ENCODE results near the gene HDGFL3. TPM values are rescaled to one million over a fixed set of nuclear protein-coding genes. Genes with fewer than 3 reads are reported as not detected.

Gene HDGFL3
- total and polyA plus RNA-seq, 2 donors (not counting 1 experiment from before 2014, with no cell fraction given): 0.12 to 2.5 TPM

- ATAC-seq (ENCODE audit: low read depth) (no peak), DNase-seq (no peak)
- H4K20me1 ChIP-seq (ENCODE audit: control insufficient read depth, insufficient read depth, low read length, poor library complexity, severe bottlenecking): no peaks in the 10 kb centered on the region
- no peak overlapping the region for H3K4me3 Mint-ChIP-seq
- no peak overlapping the region for H3K27ac ChIP-seq (ENCODE audit: low read length in 2 of 2)
- no peaks in the 10 kb centered on the region for H3K36me3 ChIP-seq (replicated peaks in 1 of 2; ENCODE audit: control extremely low read depth in 1 of 2, control insufficient read depth in 1 of 2, extremely low read depth in 1 of 2, insufficient read depth in 2 of 2, low read length in 1 of 2)
- H3K4me3 ChIP-seq (ENCODE audit: control extremely low read depth in 1 of 5, extremely low read depth in 1 of 5, insufficient read depth in 1 of 5, low read depth in 2 of 5, low read length in 4 of 5): no peak overlapping the region
- no peak overlapping the region for H2AFZ ChIP-seq (ENCODE audit: insufficient read depth, low read depth, low read length, poor library complexity, severe bottlenecking)
- H3K79me2 ChIP-seq (ENCODE audit: control insufficient read depth, insufficient read depth, low read length): no peaks in the 10 kb centered on the region
- POLR2A ChIA-PET: no interaction called here
- no CpG with 5 or more reads among the region's 1 CpG for WGBS (ENCODE audit: insufficient coverage)
- H3K4me1 Mint-ChIP-seq: no peaks in the 10 kb centered on the region
- H3K4me2 ChIP-seq (replicated peaks; ENCODE audit: low read depth, low read length, poor library complexity, severe bottlenecking): no peak overlapping the region
- peaks cover 8% of the 10 kb centered on the region for H3K27me3 Mint-ChIP-seq
- H3K4me1 ChIP-seq (ENCODE audit: control insufficient read depth in 2 of 2, insufficient read depth in 2 of 2, low read length in 2 of 2): no peaks in the 10 kb centered on the region
- TF ChIP-seq EZH2 (IDR thresholded peaks at IDR 0.05; ENCODE audit: borderline replicate concordance, insufficient read depth, low read depth, low read length, poor library complexity, severe bottlenecking) (no peak), CTCF (IDR thresholded peaks at IDR 0.05) (no peak)
- CTCF ChIA-PET: no interaction called here
- H3K9ac ChIP-seq (ENCODE audit: low read length): no peak overlapping the region
- intact Hi-C loops (cut with micrococcal nuclease): no loop called here
- H3K9me3 ChIP-seq (ENCODE audit: control extremely low read depth in 1 of 3, control insufficient read depth in 2 of 3, insufficient read depth in 1 of 3, low read length in 2 of 3): no peaks in the 10 kb centered on the region
- H3K27ac Mint-ChIP-seq: no peak overlapping the region
- H3K9me3 Mint-ChIP-seq (ENCODE audit: insufficient read depth): no peaks in the 10 kb centered on the region
- H3K27me3 ChIP-seq (replicated peaks in 1 of 4; ENCODE audit: control extremely low read depth in 1 of 4, control insufficient read depth in 3 of 4, insufficient read depth in 4 of 4, low read length in 3 of 4): no peaks in the 10 kb centered on the region
These were observed 49.2 kb downstream of the HDGFL3 start for GRCh38 chr15:83158393-83158792.

- no peaks in the 10 kb centered on the region for H3K79me2 ChIP-seq (ENCODE audit: control insufficient read depth, insufficient read depth, low read length)
- DNase-seq: no peak
- H3K27ac ChIP-seq (ENCODE audit: low read length in 2 of 2): no peak overlapping the region
- 57% methylated on average over 1 of the region's 1 CpG for WGBS (ENCODE audit: insufficient coverage)
- H3K9me3 ChIP-seq (ENCODE audit: control extremely low read depth in 1 of 3, control insufficient read depth in 2 of 3, insufficient read depth in 1 of 3, low read length in 2 of 3): no peaks in the 10 kb centered on the region
- no peaks in the 10 kb centered on the region for H4K20me1 ChIP-seq (ENCODE audit: control insufficient read depth, insufficient read depth, low read length, poor library complexity, severe bottlenecking)
- no peaks in the 10 kb centered on the region for H3K4me1 ChIP-seq (ENCODE audit: control insufficient read depth in 2 of 2, insufficient read depth in 2 of 2, low read length in 2 of 2)
- no peak overlapping the region for H3K4me2 ChIP-seq (replicated peaks; ENCODE audit: low read depth, low read length, poor library complexity, severe bottlenecking)
- Mint-ChIP-seq H3K27ac (no peak overlapping the region), H3K4me1 (no peaks in the 10 kb centered on the region), H3K9me3 (ENCODE audit: insufficient read depth) (no peaks in the 10 kb centered on the region), H3K27me3 (peaks cover 8% of the 10 kb centered on the region), H3K4me3 (no peak overlapping the region)
- CTCF ChIA-PET: no interaction called here
- no peak overlapping the region for H3K9ac ChIP-seq (ENCODE audit: low read length)
- intact Hi-C loops (cut with micrococcal nuclease): no loop called here
- TF ChIP-seq CTCF (IDR thresholded peaks at IDR 0.05): no peak
- TF ChIP-seq EZH2 (IDR thresholded peaks at IDR 0.05; ENCODE audit: borderline replicate concordance, insufficient read depth, low read depth, low read length, poor library complexity, severe bottlenecking): no peak
- H2AFZ ChIP-seq (ENCODE audit: insufficient read depth, low read depth, low read length, poor library complexity, severe bottlenecking): no peak overlapping the region
- no peaks in the 10 kb centered on the region for H3K27me3 ChIP-seq (replicated peaks in 1 of 4; ENCODE audit: control extremely low read depth in 1 of 4, control insufficient read depth in 3 of 4, insufficient read depth in 4 of 4, low read length in 3 of 4)
- ATAC-seq (ENCODE audit: low read depth): no peak
- H3K4me3 ChIP-seq (ENCODE audit: control extremely low read depth in 1 of 5, extremely low read depth in 1 of 5, insufficient read depth in 1 of 5, low read depth in 2 of 5, low read length in 4 of 5): no peak overlapping the region
- H3K36me3 ChIP-seq (replicated peaks in 1 of 2; ENCODE audit: control extremely low read depth in 1 of 2, control insufficient read depth in 1 of 2, extremely low read depth in 1 of 2, insufficient read depth in 2 of 2, low read length in 1 of 2): peaks cover 0 to 1% of the 10 kb centered on the region in 2 experiments
- POLR2A ChIA-PET: no interaction called here
These were observed 51.7 kb downstream of the HDGFL3 start for GRCh38 chr15:83155942-83156341.
